Fibroblast of mammary gland (primary cell): ENCODE results near the gene RAX2.
"Not testable (repeated sequence)": the region's sequence is repeated elsewhere in the genome, so short reads cannot be mapped to it uniquely, and the experiment has no call there.

Source experiments
- DNase-seq: peaks from one replicate; pipeline ENCODE4 v3.0.0-alpha.2; 2010; ENCODE audit warnings: low read depth
- H3K4me3 ChIP-seq: 2 replicates; pipeline ENCODE4 v1.5.1; 2011; ENCODE audit warnings: low read depth, mild to moderate bottlenecking, low read length, moderate library complexity; ENCODE audit not compliant: control insufficient read depth
- TF ChIP-seq, protein P1 (sequence below): conservative IDR thresholded peaks from 2 replicates; pipeline ENCODE4 v1.5.1; 2011; ENCODE audit warnings: low read depth, low read length, inconsistent platforms; ENCODE audit not compliant: control insufficient read depth, insufficient read depth

The RAX2 gene

DNA sequence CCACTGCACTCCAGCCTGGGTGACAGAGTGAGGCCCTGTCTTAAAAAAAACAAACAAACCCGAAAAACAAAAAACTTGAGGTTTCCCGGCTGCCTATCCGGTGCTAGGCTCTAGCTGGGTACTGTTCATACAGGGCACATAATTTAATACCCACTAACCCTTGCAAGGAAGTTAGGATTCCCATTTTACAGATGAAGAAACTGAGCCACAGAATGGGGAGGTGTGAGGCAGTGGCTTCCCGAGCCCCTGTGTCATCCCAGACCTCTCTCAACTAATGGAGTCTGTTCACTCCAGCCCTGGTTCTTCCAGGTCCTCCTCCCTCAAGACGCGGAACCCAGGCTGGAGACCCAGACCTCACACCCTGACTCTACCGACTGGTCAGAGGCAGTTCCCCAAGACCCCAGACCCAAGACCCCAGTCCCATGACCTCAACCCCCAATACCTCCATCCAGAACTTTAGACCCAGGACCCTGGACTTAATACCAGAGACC, 11.1 kb downstream of the RAX2 start:
- DNase-seq, result peak; percentile 17
- TF ChIP-seq, protein P1, sequence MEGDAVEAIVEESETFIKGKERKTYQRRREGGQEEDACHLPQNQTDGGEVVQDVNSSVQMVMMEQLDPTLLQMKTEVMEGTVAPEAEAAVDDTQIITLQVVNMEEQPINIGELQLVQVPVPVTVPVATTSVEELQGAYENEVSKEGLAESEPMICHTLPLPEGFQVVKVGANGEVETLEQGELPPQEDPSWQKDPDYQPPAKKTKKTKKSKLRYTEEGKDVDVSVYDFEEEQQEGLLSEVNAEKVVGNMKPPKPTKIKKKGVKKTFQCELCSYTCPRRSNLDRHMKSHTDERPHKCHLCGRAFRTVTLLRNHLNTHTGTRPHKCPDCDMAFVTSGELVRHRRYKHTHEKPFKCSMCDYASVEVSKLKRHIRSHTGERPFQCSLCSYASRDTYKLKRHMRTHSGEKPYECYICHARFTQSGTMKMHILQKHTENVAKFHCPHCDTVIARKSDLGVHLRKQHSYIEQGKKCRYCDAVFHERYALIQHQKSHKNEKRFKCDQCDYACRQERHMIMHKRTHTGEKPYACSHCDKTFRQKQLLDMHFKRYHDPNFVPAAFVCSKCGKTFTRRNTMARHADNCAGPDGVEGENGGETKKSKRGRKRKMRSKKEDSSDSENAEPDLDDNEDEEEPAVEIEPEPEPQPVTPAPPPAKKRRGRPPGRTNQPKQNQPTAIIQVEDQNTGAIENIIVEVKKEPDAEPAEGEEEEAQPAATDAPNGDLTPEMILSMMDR, result no peak
- peak overlapping the region; percentile 99 for H3K4me3 ChIP-seq

- TF ChIP-seq, protein P1, result no peak
- no peak overlapping the region for H3K4me3 ChIP-seq
- no peak for DNase-seq
These were observed 12.4 kb downstream of the RAX2 start for GRCh38 chr19:3759482-3760254.

- DNase-seq, H3K4me3 ChIP-seq: not testable (repeated sequence)
These were observed 13.7 kb downstream of the RAX2 start for GRCh38 chr19:3758297-3758696.

DNA sequence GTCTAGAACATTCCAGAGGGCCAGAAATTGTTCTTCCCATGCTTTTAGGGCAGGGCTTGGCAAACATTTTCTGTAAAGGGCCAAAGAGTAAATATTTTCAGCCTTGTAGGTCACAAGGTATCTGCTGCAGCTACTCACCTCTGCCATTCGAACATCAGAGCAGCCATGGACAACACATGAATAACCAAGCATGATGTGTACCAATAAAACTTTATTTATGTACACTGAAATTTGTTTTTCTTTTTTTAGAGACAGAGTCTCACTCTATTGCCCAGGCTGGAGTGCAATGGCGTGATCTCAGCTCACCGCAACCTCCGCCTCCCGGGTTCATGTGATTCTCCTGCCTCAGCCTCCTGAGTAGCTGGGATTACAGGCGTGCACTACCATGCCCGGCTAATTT, 14.3 kb downstream of the RAX2 start:
- not testable (repeated sequence) for H3K4me3 ChIP-seq, DNase-seq

- DNase-seq, result no peak
- no peak overlapping the region for H3K4me3 ChIP-seq
- TF ChIP-seq, protein P1, result no peak
These were observed 18.2 kb downstream of the RAX2 start for GRCh38 chr19:3753631-3754410.

GRCh38 chr19:3752492-3752891, 19.5 kb downstream of the RAX2 start:
- TF ChIP-seq, protein P1, result no peak
- DNase-seq, result no peak
- no peak overlapping the region for H3K4me3 ChIP-seq

DNA sequence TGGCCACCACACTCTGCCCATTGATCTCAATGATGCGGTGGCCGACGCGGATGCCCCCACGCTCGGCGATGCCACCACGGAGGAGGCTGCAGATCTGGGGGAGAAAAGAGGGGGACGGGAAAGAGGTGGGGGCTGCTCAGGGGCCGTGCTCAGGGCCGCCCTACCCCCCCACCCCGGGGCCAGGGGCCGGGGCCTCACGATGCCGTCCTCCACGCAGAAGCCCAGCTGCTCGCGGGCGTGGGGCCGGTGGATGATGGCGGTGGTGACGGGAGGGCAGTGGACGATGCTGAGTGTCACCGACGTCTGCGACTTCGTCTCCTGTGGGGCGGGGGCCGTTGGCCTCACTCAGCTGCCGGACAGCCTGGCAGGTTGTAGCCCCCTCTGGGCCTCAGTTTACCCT, 20.8 kb downstream of the RAX2 start:
- H3K4me3 ChIP-seq, result no peak overlapping the region
- TF ChIP-seq, protein P1, result no peak

GRCh38 chr19:3750211-3750610, 21.8 kb downstream of the RAX2 start:
- no peak overlapping the region for H3K4me3 ChIP-seq
- TF ChIP-seq, protein P1, result no peak
- DNase-seq, result no peak

More for the DNA sequence above, 20.8 kb downstream of the RAX2 start:
- DNase-seq, result no peak
